Esophagus squamous epithelium (tissue), 5 donors: ENCODE data around the gene ANO2. TPM values are rescaled to one million over a fixed set of nuclear protein-coding genes. Genes with fewer than 3 reads are reported as not detected.

Experiments used
- DNase-seq: peaks from one replicate; lab custom pipeline; 2025; lab: John Stamatoyannopoulos, UW
- H3K27ac ChIP-seq, 4 donors: fragments of 200-600 bp; sonication (generic); one replicate each; pipeline ENCODE4 v1.5.1; 2016 to 2019; ENCODE audit warnings: mild to moderate bottlenecking in 1 of 4
- H3K27me3 ChIP-seq, 4 donors: fragments of 200-600 bp; sonication (generic); 1 replicate in 3 of 4; 2 replicates in 1 of 4; pipeline versions ENCODE4 v1.5.1 to v1.6.0; 2017 to 2021; ENCODE audit warnings: antibody characterized with exemption in 1 of 4
- H3K36me3 ChIP-seq, 3 donors: fragments of 200-600 bp; sonication (generic); one replicate each; pipeline ENCODE4 v1.5.1; 2016 to 2019
- H3K4me1 ChIP-seq, 3 donors: fragments of 200-600 bp; sonication (generic); one replicate each; pipeline ENCODE4 v1.5.1; 2017 to 2019
- H3K4me3 ChIP-seq, 4 donors: fragments of 200-600 bp; sonication (generic); 1 replicate in 3 of 4; 2 replicates in 1 of 4; pipeline ENCODE4 v1.5.1; 2016 to 2019; ENCODE audit warnings: mild to moderate bottlenecking in 2 of 4, moderate library complexity in 1 of 4
- H3K9me3 ChIP-seq, 3 donors: fragments of 200-600 bp; sonication (generic); one replicate each; pipeline ENCODE4 v1.5.1; 2016 to 2019
- CTCF ChIP-seq, 6 experiments: fragments of 450-650 bp in 4 of 6; fragments of 200-600 bp in 2 of 6; sonication (generic) in 2 of 6; IDR thresholded peaks; one replicate each; pipeline ENCODE4 v1.5.1; 2016 to 2019; ENCODE audit warnings: antibody characterized with exemption in 6 of 6, mild to moderate bottlenecking in 4 of 6, moderate library complexity in 4 of 6
- POLR2A ChIP-seq, 4 donors: fragments of 450-650 bp; IDR thresholded peaks; one replicate each; pipeline ENCODE4 v1.6.1; 2017; ENCODE audit warnings: antibody characterized with exemption in 4 of 4, mild to moderate bottlenecking in 4 of 4, moderate library complexity in 3 of 4
- WGBS, 2 donors: methylation state at CpG; one replicate each; pipeline ENCODE4 v1.1.5; 2018; 5-methylcytosine and 5-hydroxymethylcytosine counted together
- intact Hi-C: fragments of 100-400 bp; cut with DNase I; formaldehyde crosslinking; loops from one replicate; pipeline ENCODE4 v1.15.0; 2022
- total RNA-seq, 4 donors: library from RNA; depleted of rRNA; stranded (reverse); fragments of >200 nt; gene quantifications; one replicate each; pipeline ENCODE4 v1.1.0, GENCODE V29; 2016
- donor health status: DM: yes; HTN: yes; CAD: no.

The ANO2 gene
- total RNA-seq, 4 donors from 2014 or later: 0.49 to 11.8 (median 3.1) TPM

GRCh38 chr12:5976711-5977110 lies 31.7 kb upstream of the ANO2 start:
- no peak for DNase-seq
- Histone ChIP-seq H3K9me3 (no peaks in the 10 kb centered on the region), H3K36me3 (peaks cover 0 to 55% (median 0%) of the 10 kb centered on the region in 3 donors), H3K4me1 (no peaks in the 10 kb centered on the region), H3K27me3 (peaks cover 0 to 6% (median 0%) of the 10 kb centered on the region in 4 donors), H3K27ac (no peak overlapping the region), H3K4me3 (no peak overlapping the region)
- WGBS, 2 donors: 39 to 50% methylated on average over 6 of the region's 6 CpGs
- TF ChIP-seq POLR2A (IDR thresholded peaks at IDR 0.05) (no peak), CTCF (IDR thresholded peaks at IDR 0.05) (no peak)
- intact Hi-C loops: no loop called here

GRCh38 chr12:5976196-5976595 lies 31.1 kb upstream of the ANO2 start:
- no peak for TF ChIP-seq CTCF (IDR thresholded peaks at IDR 0.05)
- TF ChIP-seq POLR2A (IDR thresholded peaks at IDR 0.05): no peak
- Histone ChIP-seq H3K4me1 (no peaks in the 10 kb centered on the region), H3K27ac (no peak overlapping the region), H3K27me3 (peaks cover 0 to 6% (median 0%) of the 10 kb centered on the region in 4 donors), H3K9me3 (no peaks in the 10 kb centered on the region), H3K36me3 (peaks cover 0 to 55% (median 0%) of the 10 kb centered on the region in 3 donors), H3K4me3 (no peak overlapping the region)
- WGBS, 2 donors: 73 to 82% methylated on average over 7 to 9 of the region's 9 CpGs
- DNase-seq: no peak
- intact Hi-C loops: no loop called here

GRCh38 chr12:5973461-5974115 lies 28.5 kb upstream of the ANO2 start:
- H3K9me3 ChIP-seq: no peaks in the 10 kb centered on the region
- 78 to 89% methylated on average over 4 to 5 of the region's 8 CpGs for WGBS, 2 donors
- no peaks in the 10 kb centered on the region for H3K4me1 ChIP-seq
- peaks cover 0 to 6% (median 0%) of the 10 kb centered on the region in 4 donors for H3K27me3 ChIP-seq
- TF ChIP-seq CTCF (IDR thresholded peaks at IDR 0.05) (no peak), POLR2A (IDR thresholded peaks at IDR 0.05) (no peak)
- H3K27ac ChIP-seq: no peak overlapping the region
- peaks cover 0 to 71% (median 0%) of the 10 kb centered on the region in 3 donors for H3K36me3 ChIP-seq
- no peak for DNase-seq
- H3K4me3 ChIP-seq: no peak overlapping the region
- intact Hi-C loops: no loop called here

GRCh38 chr12:5972387-5972786 lies 27.3 kb upstream of the ANO2 start:
- no peak for TF ChIP-seq CTCF (IDR thresholded peaks at IDR 0.05)
- TF ChIP-seq POLR2A (IDR thresholded peaks at IDR 0.05): no peak
- DNase-seq: no peak
- intact Hi-C loops: no loop called here
- H3K36me3 ChIP-seq: peaks cover 0 to 83% (median 0%) of the 10 kb centered on the region in 3 donors
- H3K27ac ChIP-seq: no peak overlapping the region
- H3K4me1 ChIP-seq: no peaks in the 10 kb centered on the region
- no peak overlapping the region for H3K4me3 ChIP-seq
- H3K27me3 ChIP-seq: peaks cover 0 to 6% (median 0%) of the 10 kb centered on the region in 4 donors
- 49 to 63% methylated on average over 5 to 8 of the region's 8 CpGs for WGBS, 2 donors
- H3K9me3 ChIP-seq: no peaks in the 10 kb centered on the region

- 92 to 93% methylated on average over 3 to 6 of the region's 10 CpGs for WGBS, 2 donors
- no peak overlapping the region for H3K4me3 ChIP-seq
- DNase-seq: no peak
- H3K9me3 ChIP-seq: no peaks in the 10 kb centered on the region
- H3K36me3 ChIP-seq: peaks cover 0 to 80% (median 0%) of the 10 kb centered on the region in 3 donors
- intact Hi-C loops: no loop called here
- H3K27me3 ChIP-seq: peaks cover 0 to 6% (median 0%) of the 10 kb centered on the region in 4 donors
- no peak overlapping the region for H3K27ac ChIP-seq
- TF ChIP-seq POLR2A (IDR thresholded peaks at IDR 0.05) (no peak), CTCF (IDR thresholded peaks at IDR 0.05) (no peak)
- no peaks in the 10 kb centered on the region for H3K4me1 ChIP-seq
These were observed 26.3 kb upstream of the ANO2 start for GRCh38 chr12:5971194-5971850.
